ENCODE measurements around the gene TNIK.
"Not testable (repeated sequence)": the region's sequence is repeated elsewhere in the genome, so short reads cannot be mapped to it uniquely, and the experiment has no call there.

The TNIK gene

GRCh38 chr3:171156401-171157010 lies 303.7 kb downstream of the TNIK start:
- DNase-seq: no peak

GRCh38 chr3:171155122-171155700 lies 305.0 kb downstream of the TNIK start:
- no peak for DNase-seq

- DNase-seq: no peak
Observed at GRCh38 chr3:171150945-171151344, 309.3 kb downstream of the TNIK start.

GRCh38 chr3:171149526-171150116 lies 310.6 kb downstream of the TNIK start:
- no peak for DNase-seq

- DNase-seq: no peak
Observed at GRCh38 chr3:171145798-171146197, 314.4 kb downstream of the TNIK start.

GRCh38 chr3:171142985-171143384 lies 317.2 kb downstream of the TNIK start:
- DNase-seq: no peak

- no peak for DNase-seq
Observed at GRCh38 chr3:171140246-171140645, 320.0 kb downstream of the TNIK start.

DNA sequence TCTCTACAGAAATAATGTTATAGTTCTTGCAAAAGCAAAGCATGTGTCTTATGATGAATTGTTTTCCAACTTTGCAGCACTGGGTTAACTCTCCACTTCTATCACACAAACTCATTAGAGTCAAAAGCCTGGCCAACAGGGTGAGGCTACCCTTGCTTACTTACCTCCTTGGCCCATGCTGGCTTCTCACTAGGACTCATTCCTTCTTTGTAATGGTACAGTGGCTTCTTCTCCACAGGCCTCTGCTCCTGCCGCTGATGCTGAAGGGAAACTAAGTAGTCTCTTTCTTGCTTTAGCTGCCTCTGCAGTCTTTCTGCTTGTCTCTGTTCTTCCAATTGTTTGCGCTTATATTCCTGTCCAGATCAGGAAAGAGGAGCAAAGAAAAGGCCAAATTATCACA lies 322.2 kb downstream of the TNIK start:
- no peak for DNase-seq

DNA sequence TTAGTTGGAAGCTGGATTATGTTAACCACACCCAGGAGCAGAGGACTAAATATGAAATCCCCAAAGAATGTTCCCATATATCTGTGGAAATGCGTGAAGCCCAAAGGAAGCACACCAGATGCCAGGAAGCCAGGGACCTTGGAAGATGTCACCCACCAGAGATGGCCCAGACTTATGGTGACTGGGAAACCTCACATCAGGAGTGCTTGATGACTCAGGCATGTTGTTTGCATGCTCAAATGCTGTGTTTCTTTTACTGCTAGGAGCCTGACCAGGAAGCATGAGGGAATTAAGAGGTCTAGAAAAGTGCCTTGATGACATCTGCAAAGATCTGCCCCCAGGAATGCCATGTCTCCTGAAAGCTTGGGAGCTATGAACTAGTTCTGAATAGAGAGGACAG lies 324.7 kb downstream of the TNIK start:
- no peak for DNase-seq

DNA sequence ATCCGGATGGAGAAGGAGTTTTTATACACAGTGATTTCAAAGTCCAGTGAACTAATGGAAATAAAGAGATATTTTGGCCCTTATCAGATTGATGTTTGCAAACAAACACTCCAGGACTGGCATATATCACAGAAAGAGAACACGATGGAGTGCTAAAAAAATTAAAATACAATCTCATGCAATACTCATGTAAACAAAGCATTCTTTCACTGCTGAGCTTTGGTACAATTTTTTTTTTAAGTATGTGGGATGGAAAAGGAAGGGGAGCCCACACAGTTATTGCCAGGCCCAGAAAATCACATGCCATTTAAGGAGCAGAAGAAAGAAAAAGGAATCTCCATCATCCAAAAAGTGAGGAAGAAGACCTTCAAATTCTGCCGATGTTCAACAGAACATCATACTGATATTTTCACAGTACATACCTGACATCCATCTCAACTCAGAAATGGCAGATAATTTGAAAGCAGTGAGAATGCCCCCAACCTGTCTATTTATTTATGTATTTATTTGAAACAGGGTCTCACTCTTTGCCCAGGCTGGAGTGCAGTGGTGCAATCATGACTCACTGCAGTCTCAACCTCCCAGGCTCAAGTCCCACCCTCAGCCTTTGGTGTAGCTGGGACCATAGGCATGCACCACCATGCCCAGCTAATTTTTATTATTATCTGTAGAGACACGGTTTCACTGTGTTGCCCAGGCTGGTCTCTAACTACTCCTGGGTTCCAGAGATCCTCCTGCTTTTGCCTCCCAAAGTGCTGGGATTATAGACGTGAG lies 326.2 kb downstream of the TNIK start:
- no peak for DNase-seq

- no peak for DNase-seq
Observed at GRCh38 chr3:171133337-171133736, 326.9 kb downstream of the TNIK start.

GRCh38 chr3:171132873-171133272 lies 327.3 kb downstream of the TNIK start:
- DNase-seq: no peak

DNA sequence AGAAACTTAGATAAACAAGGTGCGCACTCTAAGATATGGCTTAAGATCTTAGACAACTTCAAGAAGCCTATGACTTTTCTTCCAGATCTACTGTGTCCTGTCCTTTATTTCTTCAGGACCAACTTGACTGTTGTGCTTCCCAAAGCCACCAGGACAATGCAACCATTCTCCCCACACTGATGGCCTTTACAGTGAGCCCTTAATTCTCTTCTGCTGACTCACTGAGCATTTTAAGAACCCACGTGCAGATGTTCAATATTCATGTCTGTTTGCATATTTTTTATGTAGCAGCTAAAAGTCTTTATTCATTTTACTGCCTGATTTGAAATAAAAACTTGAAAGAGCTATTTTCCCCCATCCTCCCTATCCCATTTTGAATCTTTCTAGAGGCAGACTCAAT lies 330.4 kb downstream of the TNIK start:
- DNase-seq: no peak

DNA sequence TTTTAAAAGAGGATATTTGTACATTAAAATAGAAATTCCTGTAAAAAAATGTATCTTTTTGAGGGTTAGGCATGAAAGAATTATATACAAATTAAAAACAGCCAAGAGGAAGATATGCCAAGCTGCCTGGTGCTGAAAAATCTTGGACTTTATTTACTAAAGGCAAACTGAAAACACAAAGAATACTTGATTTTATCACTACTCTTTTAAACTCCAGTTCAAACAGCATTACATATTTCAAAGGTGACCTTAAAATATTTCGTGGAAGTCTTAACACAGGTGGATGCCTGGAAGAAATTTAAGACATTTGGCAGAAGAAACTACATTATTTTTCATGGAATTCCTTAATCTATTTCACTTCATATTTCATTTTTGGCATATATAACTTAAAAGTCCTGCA lies 332.6 kb downstream of the TNIK start:
- DNase-seq: no peak

DNA sequence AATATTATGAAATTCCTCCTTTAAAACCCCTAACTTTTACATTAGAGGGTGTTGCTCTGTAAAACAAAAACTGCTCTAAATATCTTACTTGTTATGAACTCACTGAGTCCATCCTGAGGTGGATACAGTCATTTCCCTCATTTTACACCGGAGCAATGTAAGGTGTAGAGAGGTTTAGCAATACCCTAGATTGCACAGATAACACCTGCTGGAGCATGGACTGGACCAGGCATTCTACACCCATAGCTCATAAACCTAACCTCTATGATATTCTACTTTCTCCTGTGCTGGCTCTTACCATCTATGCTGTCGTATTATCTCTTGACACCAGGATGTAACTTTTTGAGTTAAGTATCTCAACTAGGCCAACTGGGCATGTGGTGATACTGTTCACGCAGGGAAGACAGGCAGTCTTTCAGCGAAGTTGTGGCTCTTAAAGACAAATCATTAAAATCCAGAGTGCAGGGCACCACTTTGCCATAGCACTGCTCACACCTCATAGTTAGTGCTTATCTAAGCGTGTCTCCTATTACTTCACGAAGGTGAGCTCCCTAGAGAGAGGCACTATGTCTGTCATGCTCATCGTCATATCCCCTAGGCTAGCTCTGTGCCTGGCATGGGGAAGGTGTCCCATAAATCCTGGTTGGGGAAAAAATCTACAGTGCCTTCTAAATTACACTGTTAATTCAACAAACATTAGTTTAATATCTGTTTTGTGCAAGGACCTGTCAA lies 333.6 kb downstream of the TNIK start:
- DNase-seq: no peak

- DNase-seq: no peak
Observed at GRCh38 chr3:171125010-171125409, 335.2 kb downstream of the TNIK start.

- no peak for DNase-seq
Observed at GRCh38 chr3:171123915-171124314, 336.3 kb downstream of the TNIK start.

DNA sequence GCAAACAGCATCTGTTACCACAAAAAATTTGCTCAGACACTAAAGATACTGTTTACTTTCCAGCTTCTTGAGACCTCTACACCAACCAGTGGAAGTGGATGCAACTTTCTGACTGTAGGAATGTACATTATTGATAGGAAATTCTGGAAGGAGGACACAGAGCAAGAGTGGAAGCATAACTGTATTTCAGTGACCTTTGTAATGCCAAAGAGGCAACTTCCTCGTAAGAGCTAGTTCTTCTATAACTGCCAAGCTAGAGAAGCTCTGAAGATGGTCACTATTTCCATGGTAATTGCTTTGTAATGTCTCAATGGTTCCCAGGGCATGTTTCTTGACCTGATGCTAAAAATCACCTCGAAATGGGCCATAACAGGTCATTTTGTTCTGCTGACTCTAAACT lies 337.3 kb downstream of the TNIK start:
- DNase-seq: no peak

DNA sequence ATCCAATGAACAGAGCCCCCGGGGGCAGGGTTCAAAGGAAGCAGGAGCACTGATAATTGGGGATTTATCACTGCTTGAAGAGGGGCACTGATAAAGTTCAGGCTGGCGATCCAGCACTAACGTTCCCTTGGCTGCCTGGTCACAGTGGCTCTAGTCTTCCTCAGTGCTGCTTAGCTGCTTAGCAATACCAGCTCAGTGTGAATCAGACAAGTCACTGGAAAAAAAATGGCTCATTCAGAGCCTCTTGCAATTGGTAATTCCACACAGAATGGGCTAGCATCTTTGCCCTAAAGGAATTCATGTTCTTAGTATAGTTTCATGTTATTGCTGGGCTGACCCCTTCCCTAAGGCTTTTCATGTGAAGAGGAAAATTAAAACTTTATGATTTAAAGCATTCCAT lies 338.0 kb downstream of the TNIK start:
- no peak for DNase-seq

DNA sequence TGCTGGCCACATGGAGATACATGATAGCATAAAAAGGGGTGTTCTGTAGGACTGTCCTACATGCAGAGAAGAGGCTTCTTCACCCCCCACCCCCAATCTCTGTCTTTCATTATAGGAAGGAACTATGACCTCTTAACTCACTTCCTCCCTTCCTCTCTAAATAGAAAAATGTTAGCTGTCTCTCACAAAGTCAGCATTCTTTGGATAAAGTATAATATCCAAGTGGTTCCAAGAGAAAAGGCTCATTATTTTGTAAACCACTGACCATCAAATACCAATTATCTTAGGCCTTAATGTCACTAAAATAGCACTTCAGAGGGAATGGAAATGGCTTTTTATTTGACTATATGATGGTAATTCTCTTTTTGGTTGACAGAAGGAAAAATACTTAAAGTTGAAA lies 338.4 kb downstream of the TNIK start:
- DNase-seq: no peak

DNA sequence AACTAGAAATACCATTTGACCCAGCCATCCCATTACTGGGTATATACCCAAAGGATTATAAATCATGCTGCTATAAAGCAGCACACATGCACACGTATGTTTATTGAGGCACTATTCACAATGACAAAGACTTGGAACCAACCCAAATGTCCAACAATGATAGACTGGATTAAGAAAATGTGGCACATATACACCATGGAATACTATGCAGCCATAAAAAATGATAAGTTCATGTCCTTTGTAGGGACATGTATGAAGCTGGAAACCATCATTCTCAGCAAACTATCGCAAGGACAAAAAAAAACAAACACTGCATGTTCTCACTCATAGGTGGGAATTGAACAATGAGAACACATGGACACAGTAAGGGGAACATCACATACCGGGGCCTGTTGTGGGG lies 340.8 kb downstream of the TNIK start:
- DNase-seq: not testable (repeated sequence)

- not testable (repeated sequence) for DNase-seq
Observed at GRCh38 chr3:171118993-171119392, 341.2 kb downstream of the TNIK start.

GRCh38 chr3:171116824-171117395 lies 343.3 kb downstream of the TNIK start:
- DNase-seq: no peak
